DMS79 (cell line): ENCODE measurements around the gene KNCN.

ENCODE experiments used
- DNase-seq: peaks from one replicate; lab custom pipeline; 2025; lab: John Stamatoyannopoulos, UW

KNCN gene

GRCh38 chr1:46551597-46552095 lies at the start of gene KNCN:
Gene KNCN (minus strand): TSS chr1:46551647. CDS start chr1:46551215, 432 bp downstream.
- DNase-seq = no peak

GRCh38 chr1:46599059-46599970 lies 47.9 kb upstream of the KNCN start:
- DNase-seq = no peak

- no peak for DNase-seq
Measured at GRCh38 chr1:46596846-46597245, 45.4 kb upstream of the KNCN start.

- no peak for DNase-seq
Measured at GRCh38 chr1:46596036-46596435, 44.6 kb upstream of the KNCN start.

- no peak for DNase-seq
Measured at GRCh38 chr1:46595127-46595526, 43.7 kb upstream of the KNCN start.

GRCh38 chr1:46594063-46594462 lies 42.6 kb upstream of the KNCN start:
- no peak for DNase-seq

GRCh38 chr1:46592823-46593222 lies 41.4 kb upstream of the KNCN start:
- DNase-seq = no peak

GRCh38 chr1:46589529-46589928 lies 38.1 kb upstream of the KNCN start:
- DNase-seq = no peak

- DNase-seq = no peak
Measured at GRCh38 chr1:46587069-46587468, 35.6 kb upstream of the KNCN start.

GRCh38 chr1:46585312-46585938 lies 34.0 kb upstream of the KNCN start:
- no peak for DNase-seq

- no peak for DNase-seq
Measured at GRCh38 chr1:46583494-46583893, 32.0 kb upstream of the KNCN start.

- DNase-seq = no peak
Measured at GRCh38 chr1:46582972-46583371, 31.5 kb upstream of the KNCN start.

GRCh38 chr1:46581681-46582455 lies 30.4 kb upstream of the KNCN start:
- DNase-seq = no peak

- no peak for DNase-seq
Measured at GRCh38 chr1:46580140-46580903, 28.9 kb upstream of the KNCN start.

- no peak for DNase-seq
Measured at GRCh38 chr1:46577671-46578070, 26.2 kb upstream of the KNCN start.

- DNase-seq = no peak
Measured at GRCh38 chr1:46576596-46576995, 25.1 kb upstream of the KNCN start.

GRCh38 chr1:46575778-46576177 lies 24.3 kb upstream of the KNCN start:
- DNase-seq = no peak

GRCh38 chr1:46575300-46575699 lies 23.9 kb upstream of the KNCN start:
- DNase-seq = no peak

- DNase-seq = no peak
Measured at GRCh38 chr1:46571691-46572225, 20.3 kb upstream of the KNCN start.

- no peak for DNase-seq
Measured at GRCh38 chr1:46569884-46570725, 18.7 kb upstream of the KNCN start.
